Liver (tissue), 9 donors: ENCODE data around the gene MED29. TPM values are rescaled to one million over a fixed set of nuclear protein-coding genes. Genes with fewer than 3 reads are reported as not detected.

Source experiments
- DNase-seq: peaks from one replicate; pipeline ENCODE4 v3.0.0-alpha.2; 2017; ENCODE audit warnings: low spot score
- H3K27ac ChIP-seq, 2 donors: one replicate each; pipeline ENCODE4 v1.7.0; 2013; ENCODE audit warnings: inconsistent platforms in 2 of 2, low read length in 2 of 2, control low read depth in 1 of 2, low read depth in 1 of 2, mild to moderate bottlenecking in 1 of 2
- H3K27me3 ChIP-seq, 4 donors: one replicate each; pipeline versions ENCODE4 v1.6.1 to v1.7.0; 2013; ENCODE audit warnings: low read length in 3 of 4, inconsistent platforms in 1 of 4, mild to moderate bottlenecking in 1 of 4, moderate library complexity in 1 of 4; ENCODE audit not compliant: control insufficient read depth in 4 of 4, insufficient read depth in 4 of 4
- H3K36me3 ChIP-seq, 4 donors: one replicate each; pipeline versions ENCODE4 v1.6.1 to v1.7.0; 2013; ENCODE audit warnings: low read length in 3 of 4, mild to moderate bottlenecking in 3 of 4, low read depth in 1 of 4, moderate library complexity in 1 of 4; ENCODE audit not compliant: control insufficient read depth in 4 of 4, insufficient read depth in 3 of 4
- H3K4me1 ChIP-seq, 4 donors: one replicate each; pipeline versions ENCODE4 v1.6.1 to v1.7.0; 2013; ENCODE audit warnings: low read length in 3 of 4, mild to moderate bottlenecking in 3 of 4, moderate library complexity in 1 of 4; ENCODE audit not compliant: control insufficient read depth in 4 of 4, insufficient read depth in 4 of 4
- H3K4me3 ChIP-seq, 3 donors: one replicate each; pipeline versions ENCODE4 v1.6.1 to v1.7.0; 2013; ENCODE audit warnings: low read length in 3 of 3, control low read depth in 1 of 3, low read depth in 1 of 3, mild to moderate bottlenecking in 1 of 3
- H3K9ac ChIP-seq, 2 donors: one replicate each; pipeline ENCODE4 v1.7.0; 2013; ENCODE audit warnings: low read length in 2 of 2, mild to moderate bottlenecking in 2 of 2, moderate library complexity in 2 of 2, control low read depth in 1 of 2, low read depth in 1 of 2
- H3K9me3 ChIP-seq, 4 donors: one replicate each; pipeline versions ENCODE4 v1.6.1 to v1.7.0; 2013; ENCODE audit warnings: low read length in 3 of 4; ENCODE audit not compliant: control insufficient read depth in 4 of 4
- CTCF ChIP-seq: fragments of 150-350 bp; IDR thresholded peaks from 2 replicates; pipeline ENCODE4 v1.5.1; 2017; ENCODE audit warnings: improper control_type of control experiment, low read depth, low read length; ENCODE audit not compliant: missing input control
- EGR1 ChIP-seq, 2 donors: IDR thresholded peaks; 2 replicates each; pipeline ENCODE4 v1.6.1; 2016 to 2018; ENCODE audit warnings: antibody characterized with exemption in 2 of 2, low read depth in 2 of 2
- FOXA1 ChIP-seq: IDR thresholded peaks from 2 replicates; pipeline ENCODE4 v1.6.1; 2016; ENCODE audit warnings: antibody characterized with exemption
- FOXA2 ChIP-seq: IDR thresholded peaks from 2 replicates; pipeline ENCODE4 v1.6.1; 2016; ENCODE audit warnings: antibody characterized with exemption
- GABPA ChIP-seq, 2 donors: IDR thresholded peaks in 1 of 2; conservative IDR thresholded peaks in 1 of 2; 2 replicates each; pipeline ENCODE4 v1.6.1; 2016; ENCODE audit warnings: antibody characterized with exemption in 2 of 2, mild to moderate bottlenecking in 1 of 2, moderate library complexity in 1 of 2
- HNF4A ChIP-seq, 2 donors: conservative IDR thresholded peaks; 2 replicates each; pipeline ENCODE4 v1.6.1; 2016; ENCODE audit warnings: antibody characterized with exemption in 2 of 2, mild to moderate bottlenecking in 2 of 2
- HNF4G ChIP-seq: IDR thresholded peaks from 2 replicates; pipeline ENCODE4 v1.6.1; 2016; ENCODE audit warnings: antibody characterized with exemption
- JUND ChIP-seq, 2 donors: IDR thresholded peaks; 2 replicates each; pipeline ENCODE4 v1.6.1; 2016; ENCODE audit warnings: antibody characterized with exemption in 2 of 2
- NR2F2 ChIP-seq: IDR thresholded peaks from 2 replicates; pipeline ENCODE4 v1.6.1; 2016; ENCODE audit warnings: antibody characterized with exemption
- RAD21 ChIP-seq, 2 donors: IDR thresholded peaks; 2 replicates each; pipeline ENCODE4 v1.6.1; 2016; ENCODE audit warnings: antibody characterized with exemption in 2 of 2, mild to moderate bottlenecking in 2 of 2
- REST ChIP-seq: IDR thresholded peaks from 2 replicates; pipeline ENCODE4 v1.6.1; 2016; ENCODE audit warnings: antibody characterized with exemption, mild to moderate bottlenecking
- RXRA ChIP-seq, 2 donors: IDR thresholded peaks; 2 replicates each; pipeline ENCODE4 v1.6.1; 2017 to 2018; ENCODE audit warnings: antibody characterized with exemption in 2 of 2, mild to moderate bottlenecking in 1 of 2
- SP1 ChIP-seq: IDR thresholded peaks from 2 replicates; pipeline ENCODE4 v1.6.1; 2018; ENCODE audit warnings: antibody characterized with exemption, mild to moderate bottlenecking
- TAF1 ChIP-seq: conservative IDR thresholded peaks from 2 replicates; pipeline ENCODE4 v1.6.1; 2016; ENCODE audit warnings: antibody characterized with exemption, mild to moderate bottlenecking
- YY1 ChIP-seq: IDR thresholded peaks from 2 replicates; pipeline ENCODE4 v1.6.1; 2016; ENCODE audit warnings: antibody characterized with exemption, mild to moderate bottlenecking
- ZBTB33 ChIP-seq: IDR thresholded peaks from 2 replicates; pipeline ENCODE4 v1.6.1; 2016; ENCODE audit warnings: antibody characterized with exemption
- WGBS: extraction: QIAGEN DNeasy Blood & Tissue Kit; methylation state at CpG from one replicate; pipeline ENCODE4 v1.1.7; 2013; 5-methylcytosine and 5-hydroxymethylcytosine counted together
- polyA plus RNA-seq, 2 donors: library from polyadenylated mRNA; stranded (reverse) in 1 of 2; unstranded in 1 of 2; fragments of 200-250 nt in 1 of 2; fragments of >200 nt in 1 of 2; fragmentation: Nextera tagmentation in 1 of 2; extraction: Ambion mirVana in 1 of 2; gene quantifications; one replicate each; pipeline versions ENCODE4 v1.2.1 to v1.2.3, GENCODE V29; 2013 to 2015
- total RNA-seq, 2 donors: library from RNA; depleted of rRNA; stranded (reverse); fragments of >200 nt; gene quantifications; one replicate each; pipeline ENCODE4 v1.2.3, GENCODE V29; 2014
- TF ChIP-seq, protein P1 (sequence below): IDR thresholded peaks from 2 replicates; pipeline ENCODE4 v1.6.1; 2016; ENCODE audit warnings: antibody characterized with exemption
- TF ChIP-seq, protein P2 (sequence below): IDR thresholded peaks from 2 replicates; pipeline ENCODE4 v1.6.1; 2016; ENCODE audit warnings: antibody characterized with exemption
- donor health status: healthy.
- donor health status: healthy.
- donor health status: healthy.
- donor health status: healthy.
- donor health status: healthy.

MED29 gene
- total and polyA plus RNA-seq, 4 donors = 11.0 to 24.2 (median 17.4) TPM

GRCh38 chr19:39410831-39411080, 19.6 kb downstream of the MED29 start:
- 32% methylated on average over 1 of the region's 1 CpG for WGBS
- no peak for DNase-seq
- TF ChIP-seq CTCF (no peak), YY1 (no peak), FOXA2 (no peak), GABPA (IDR thresholded peaks at IDR 0.05 in 1 of 2, conservative IDR thresholded peaks at IDR 0.05 in 1 of 2) (no peak), HNF4G (no peak), HNF4A (conservative IDR thresholded peaks at IDR 0.05) (no peak), EGR1 (IDR thresholded peaks at IDR 0.05; ENCODE audit: low read depth in 2 of 2) (no peak), TAF1 (no peak), FOXA1 (no peak), RAD21 (IDR thresholded peaks at IDR 0.05) (no peak), RXRA (IDR thresholded peaks at IDR 0.05) (no peak), ZBTB33 (no peak), NR2F2 (no peak), JUND (IDR thresholded peaks at IDR 0.05) (no peak), REST (no peak), SP1 (no peak)
- TF ChIP-seq, protein P1, sequence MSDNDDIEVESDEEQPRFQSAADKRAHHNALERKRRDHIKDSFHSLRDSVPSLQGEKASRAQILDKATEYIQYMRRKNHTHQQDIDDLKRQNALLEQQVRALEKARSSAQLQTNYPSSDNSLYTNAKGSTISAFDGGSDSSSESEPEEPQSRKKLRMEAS = no peak
- TF ChIP-seq, protein P2, sequence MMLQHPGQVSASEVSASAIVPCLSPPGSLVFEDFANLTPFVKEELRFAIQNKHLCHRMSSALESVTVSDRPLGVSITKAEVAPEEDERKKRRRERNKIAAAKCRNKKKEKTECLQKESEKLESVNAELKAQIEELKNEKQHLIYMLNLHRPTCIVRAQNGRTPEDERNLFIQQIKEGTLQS = no peak
- Histone ChIP-seq H3K9ac (peak overlapping the region; percentile 64 to 98), H3K9me3 (no peaks in the 10 kb centered on the region), H3K27me3 (no peaks in the 10 kb centered on the region), H3K27ac (peak overlapping the region; percentile 89 to 98), H3K4me3 (peak overlapping the region; percentile 45 to 94 (median 80)), H3K4me1 (peaks cover 5 to 36% (median 11%) of the 10 kb centered on the region in 4 donors), H3K36me3 (peaks cover 0 to 9% (median 0%) of the 10 kb centered on the region in 4 donors)
